GM10266 (cell line): ENCODE data around the gene CDY1.
"Not testable (repeated sequence)": the region's sequence is repeated elsewhere in the genome, so short reads cannot be mapped to it uniquely, and the experiment has no call there.

ENCODE experiments used
- DNase-seq: peaks from one replicate; pipeline ENCODE4 v3.0.0; 2012; ENCODE audit errors: extremely low spot score

CDY1 gene

GRCh38 chrY:25621817-25622216 lies at the start of gene CDY1:
TSS of gene CDY1 (plus strand) at chrY:25622117. CDS start at chrY:25622443, 326 bp downstream.
- not testable (repeated sequence) for DNase-seq

GRCh38 chrY:25593336-25593735 lies 28.6 kb upstream of the CDY1 start:
- not testable (repeated sequence) for DNase-seq

GRCh38 chrY:25620209-25620608 lies 1.7 kb upstream of the CDY1 start:
- not testable (repeated sequence) for DNase-seq

- DNase-seq: not testable (repeated sequence)
Measured at GRCh38 chrY:25626524-25626923, 4.6 kb downstream of the CDY1 start.

- not testable (repeated sequence) for DNase-seq
Measured at GRCh38 chrY:25630383-25631112, 8.6 kb downstream of the CDY1 start.

GRCh38 chrY:25639852-25640251 lies 17.9 kb downstream of the CDY1 start:
- DNase-seq: not testable (repeated sequence)

- not testable (repeated sequence) for DNase-seq
Measured at GRCh38 chrY:25643024-25643915, 21.4 kb downstream of the CDY1 start.
